GM12878 (cell line): ENCODE measurements around the gene SAMD4A. TPM values are rescaled to one million over a fixed set of nuclear protein-coding genes. Genes with fewer than 3 reads are reported as not detected.

ENCODE experiments used
- ATAC-seq: fragments of 200-7000 bp; cut with Tn5 transposase; 3 replicates; pipeline ENCODE4 v1.9.1; 2020; ENCODE audit warnings: mild to moderate bottlenecking, moderate library complexity
- BruUV-seq: library from RNA; stranded (reverse); fragments of 400-500 nt; replicated peaks from 2 replicates; lab custom pipeline; 2021; lab: Mats Ljungman, UMichigan
- CTCF ChIA-PET: fragments of 300-600 bp; sonication (Branson Sonifier 250); formaldehyde crosslinking; extraction: SDS; loops from one replicate; lab custom pipeline; 2021; ENCODE audit warnings: inconsistent platforms; lab: Yijun Ruan, JAX
- POLR2A ChIA-PET: fragments of 350-600 bp; formaldehyde crosslinking; extraction: SDS; loops from one replicate; lab custom pipeline; 2021; ENCODE audit warnings: inconsistent platforms; lab: Charles Lee
- RAD21 ChIA-PET: fragments of 300-600 bp; sonication (Branson Sonifier 250); formaldehyde crosslinking; loops from one replicate; lab custom pipeline; 2023; ENCODE audit warnings: antibody characterized with exemption; ENCODE audit not compliant: unreplicated experiment; lab: Charles Lee
- SMC1A ChIA-PET: fragments of 300-600 bp; sonication (Branson Sonifier 250); formaldehyde crosslinking; loops from one replicate; lab custom pipeline; 2023; ENCODE audit not compliant: unreplicated experiment, uncharacterized antibody; lab: Charles Lee
- DNase-seq: peaks from one replicate; pipeline ENCODE4 v3.0.0-alpha.2; 2011; ENCODE audit warnings: low read depth, low spot score
- FAIRE-seq: peaks from 3 replicates; lab custom pipeline; 2011; peaks lifted over from hg19 to GRCh38; lab: Jason Lieb, UNC
- H2AFZ ChIP-seq: 2 replicates; pipeline ENCODE4 v1.6.0; 2011; ENCODE audit warnings: low read depth, low read length, control low read depth; ENCODE audit not compliant: control insufficient read depth
- H3K27ac ChIP-seq: 2 replicates; pipeline ENCODE4 v1.5.1; 2011; ENCODE audit warnings: control low read depth; ENCODE audit not compliant: control insufficient read depth, insufficient read depth
- H3K27me3 ChIP-seq, 2 experiments: replicated peaks in 1 of 2; 2 replicates each; pipeline versions ENCODE4 v1.6.0 to v1.6.1; 2011; ENCODE audit warnings: low read length in 1 of 2; ENCODE audit not compliant: control insufficient read depth in 2 of 2, insufficient read depth in 2 of 2
- H3K36me3 ChIP-seq, 2 experiments: 2 replicates each; pipeline ENCODE4 v1.5.1; 2011; ENCODE audit warnings: low read length in 1 of 2; ENCODE audit not compliant: control insufficient read depth in 2 of 2, insufficient read depth in 2 of 2
- H3K4me1 ChIP-seq: 2 replicates; pipeline ENCODE4 v1.6.1; 2011; ENCODE audit warnings: mild to moderate bottlenecking, low read length, moderate library complexity, mixed read lengths; ENCODE audit not compliant: control insufficient read depth, insufficient read depth
- H3K4me2 ChIP-seq: 2 replicates; pipeline ENCODE4 v1.6.0; 2011; ENCODE audit warnings: control low read depth; ENCODE audit not compliant: control insufficient read depth, insufficient read depth
- H3K4me3 ChIP-seq: fragments of 200-600 bp; sonication (generic); 2 replicates; pipeline ENCODE4 v1.5.1; 2016
- H3K79me2 ChIP-seq: 2 replicates; pipeline ENCODE4 v1.6.0; 2011; ENCODE audit warnings: low read length; ENCODE audit not compliant: control insufficient read depth, insufficient read depth
- H3K9ac ChIP-seq: 2 replicates; pipeline ENCODE4 v1.8.0; 2011; ENCODE audit warnings: low read length, control low read depth, mixed read lengths; ENCODE audit not compliant: control insufficient read depth, insufficient read depth
- H3K9me3 ChIP-seq: replicated peaks from 3 replicates; pipeline ENCODE4 v1.5.1; 2011; ENCODE audit warnings: mild to moderate bottlenecking, low read length; ENCODE audit not compliant: control insufficient read depth, insufficient read depth
- H4K20me1 ChIP-seq: 2 replicates; pipeline ENCODE4 v1.6.0; 2011; ENCODE audit not compliant: control insufficient read depth, insufficient read depth
- CEBPB ChIP-seq, 2 experiments: fragments of 150-350 bp in 1 of 2; IDR thresholded peaks; 2 replicates each; pipeline ENCODE4 v1.6.1; 2012 to 2014; ENCODE audit warnings: low read depth in 2 of 2, low read length in 2 of 2, borderline replicate concordance in 1 of 2, inconsistent platforms in 1 of 2
- WGBS: methylation state at CpG from one replicate; pipeline ENCODE4 v1.1.6; 2016; ENCODE audit warnings: low lambda C conversion rate; ENCODE audit not compliant: insufficient replicate concordance, insufficient coverage; ENCODE audit errors: missing lambda C conversion rate; 5-methylcytosine and 5-hydroxymethylcytosine counted together
- in situ Hi-C: fragments of 300-500 bp; cut with MboI; formaldehyde crosslinking; loops from 9 replicates; pipeline ENCODE4 v1.14.3; 2018; ENCODE audit warnings: mixed read lengths
- intact Hi-C: fragments of 100-400 bp; cut with micrococcal nuclease; formaldehyde crosslinking; loops from one replicate; pipeline ENCODE4 v1.14.2; 2022; ENCODE audit not compliant: unreplicated experiment
- polyA plus RNA-seq, 11 experiments: library from polyadenylated mRNA; depleted of rRNA in 4 of 11; unstranded in 6 of 11; stranded (reverse) in 5 of 11; fragments of >200 nt; fragmentation: Nextera tagmentation in 4 of 11; fragmentation: Illumina TruSeq in 1 of 11; extraction: Ambion mirVana in 4 of 11; extraction: Trizol in 1 of 11; gene quantifications; 1 replicate in 1 of 11; 2 replicates in 10 of 11; pipeline versions ENCODE4 v1.2.1 to v1.2.3, GENCODE V29; 2011 to 2016; ENCODE audit warnings: inconsistent platforms in 2 of 11, missing spikeins in 2 of 11, low read depth in 1 of 11
- total RNA-seq, 4 experiments: library from RNA; depleted of rRNA in 3 of 4; stranded (reverse); fragments of >200 nt in 3 of 4; fragmentation: Illumina TruSeq in 1 of 4; extraction: Trizol in 1 of 4; gene quantifications; 2 replicates each; pipeline versions ENCODE4 v1.2.1 to v1.2.3, GENCODE V29; 2013 to 2021
- TF ChIP-seq, protein P1 (sequence below): IDR thresholded peaks from 2 replicates; pipeline ENCODE4 v1.6.1; 2012; ENCODE audit warnings: low read depth, low read length, improper control_type of control experiment
- TF ChIP-seq, protein P2 (sequence below): fragments of 450-650 bp; IDR thresholded peaks from 2 replicates; pipeline ENCODE4 v1.6.1; 2017; ENCODE audit warnings: low read depth, mild to moderate bottlenecking, moderate library complexity
- TF ChIP-seq, protein P3 (sequence below): IDR thresholded peaks from 2 replicates; pipeline ENCODE4 v1.6.1; 2011; ENCODE audit warnings: borderline replicate concordance, low read depth, mild to moderate bottlenecking, moderate library complexity, mixed read lengths, low read length; ENCODE audit not compliant: insufficient read depth; ENCODE audit errors: extremely low read length

SAMD4A gene
- total and polyA plus RNA-seq, 10 of the 15 experiments (the other 5 are each of a cell fraction or from before 2014, with no cell fraction given) = 0.05 to 0.56 (median 0.31) TPM

DNA sequence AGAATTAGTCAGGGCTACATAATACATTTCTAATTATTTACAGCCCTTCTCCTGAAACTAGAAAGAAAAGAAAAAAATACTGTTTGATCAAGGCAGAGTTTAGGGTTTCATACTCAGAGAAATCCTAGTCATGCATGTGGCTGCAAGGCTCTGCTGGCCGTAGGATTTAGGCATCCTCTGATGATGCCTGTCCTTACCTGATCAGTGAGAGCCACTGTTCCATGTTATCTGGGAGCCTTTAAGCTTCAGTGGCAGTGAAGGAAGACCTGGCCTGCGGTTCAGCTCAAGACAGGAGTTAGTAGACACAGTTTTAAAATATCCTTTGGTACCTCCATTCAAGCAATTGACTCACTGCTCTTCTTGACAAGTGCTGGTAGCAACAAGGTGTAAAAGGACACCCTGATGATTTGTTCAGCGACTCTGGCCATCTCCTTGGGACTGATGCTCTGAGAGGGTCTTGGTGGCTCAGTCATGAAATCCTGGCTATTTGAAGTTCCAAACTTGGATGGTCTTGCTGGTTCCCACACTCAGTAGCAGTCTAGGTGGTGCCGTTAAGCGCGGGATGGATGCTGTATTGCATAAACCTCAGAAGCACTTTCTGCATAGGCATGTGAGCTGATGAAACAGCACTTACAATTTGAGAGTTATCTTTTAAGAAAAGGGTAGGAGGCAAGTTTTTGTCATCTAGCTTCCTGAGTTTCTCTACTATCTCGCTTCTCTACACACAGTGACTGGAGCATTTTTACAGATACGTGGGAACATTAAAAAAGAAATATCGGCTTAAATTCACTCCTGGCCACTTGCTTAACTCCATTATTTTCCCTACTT, 162.0 kb downstream of the SAMD4A start:
- FAIRE-seq (no peak), DNase-seq (no peak), ATAC-seq (no peak)
- no peak overlapping the region for H3K27ac ChIP-seq
- H2AFZ ChIP-seq = no peak overlapping the region
- ChIA-PET RAD21 (interaction anchor here (1.0 to 1.4 kb wide), 3 partner anchors 54 to 167 kb away, joined by 3 to 5 read pairs (median 4); no protein-coding TSS in a partner anchor), POLR2A (interaction anchor here (0.5 kb wide), 1 partner anchor 43 kb away, joined by 3 read pairs; no protein-coding TSS in a partner anchor), CTCF (interaction anchor here (0.5 to 8.2 kb wide), 8 partner anchors 11 to 1001 kb away, joined by 3 to 71 read pairs (median 4); partner anchors contain the start of gene SAMD4A), SMC1A (interaction anchor here (0.5 to 1.9 kb wide), 8 partner anchors 15 to 166 kb away, joined by 3 to 6 read pairs (median 4); no protein-coding TSS in a partner anchor)
- 78% methylated on average over 9 of the region's 9 CpGs for WGBS
- no TSS peak for BruUV-seq
- peaks cover 20% of the 10 kb centered on the region for H3K4me1 ChIP-seq
- TF ChIP-seq, protein P1, sequence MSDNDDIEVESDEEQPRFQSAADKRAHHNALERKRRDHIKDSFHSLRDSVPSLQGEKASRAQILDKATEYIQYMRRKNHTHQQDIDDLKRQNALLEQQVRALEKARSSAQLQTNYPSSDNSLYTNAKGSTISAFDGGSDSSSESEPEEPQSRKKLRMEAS = no peak
- TF ChIP-seq, protein P2, sequence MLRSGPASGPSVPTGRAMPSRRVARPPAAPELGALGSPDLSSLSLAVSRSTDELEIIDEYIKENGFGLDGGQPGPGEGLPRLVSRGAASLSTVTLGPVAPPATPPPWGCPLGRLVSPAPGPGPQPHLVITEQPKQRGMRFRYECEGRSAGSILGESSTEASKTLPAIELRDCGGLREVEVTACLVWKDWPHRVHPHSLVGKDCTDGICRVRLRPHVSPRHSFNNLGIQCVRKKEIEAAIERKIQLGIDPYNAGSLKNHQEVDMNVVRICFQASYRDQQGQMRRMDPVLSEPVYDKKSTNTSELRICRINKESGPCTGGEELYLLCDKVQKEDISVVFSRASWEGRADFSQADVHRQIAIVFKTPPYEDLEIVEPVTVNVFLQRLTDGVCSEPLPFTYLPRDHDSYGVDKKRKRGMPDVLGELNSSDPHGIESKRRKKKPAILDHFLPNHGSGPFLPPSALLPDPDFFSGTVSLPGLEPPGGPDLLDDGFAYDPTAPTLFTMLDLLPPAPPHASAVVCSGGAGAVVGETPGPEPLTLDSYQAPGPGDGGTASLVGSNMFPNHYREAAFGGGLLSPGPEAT = no peak
- no peak for TF ChIP-seq CEBPB (IDR thresholded peaks at IDR 0.05; ENCODE audit: borderline replicate concordance in 1 of 2, low read depth in 2 of 2, low read length in 2 of 2)
- TF ChIP-seq, protein P3, sequence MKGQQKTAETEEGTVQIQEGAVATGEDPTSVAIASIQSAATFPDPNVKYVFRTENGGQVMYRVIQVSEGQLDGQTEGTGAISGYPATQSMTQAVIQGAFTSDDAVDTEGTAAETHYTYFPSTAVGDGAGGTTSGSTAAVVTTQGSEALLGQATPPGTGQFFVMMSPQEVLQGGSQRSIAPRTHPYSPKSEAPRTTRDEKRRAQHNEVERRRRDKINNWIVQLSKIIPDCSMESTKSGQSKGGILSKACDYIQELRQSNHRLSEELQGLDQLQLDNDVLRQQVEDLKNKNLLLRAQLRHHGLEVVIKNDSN = no peak
- no peak overlapping the region for H3K9ac ChIP-seq
- H4K20me1 ChIP-seq = no peaks in the 10 kb centered on the region
- H3K4me2 ChIP-seq = no peak overlapping the region
- in situ Hi-C loops = no loop called here
- H3K36me3 ChIP-seq = no peaks in the 10 kb centered on the region
- H3K4me3 ChIP-seq = no peak overlapping the region
- intact Hi-C loops = no loop called here
- H3K27me3 ChIP-seq = no peaks in the 10 kb centered on the region
- H3K9me3 ChIP-seq = no peaks in the 10 kb centered on the region
- H3K79me2 ChIP-seq = no peaks in the 10 kb centered on the region
